CD4-positive, CD25-positive, alpha-beta regulatory T cell (primary cell): ENCODE data around the gene NFYC. TPM values are rescaled to one million over a fixed set of nuclear protein-coding genes. Genes with fewer than 3 reads are reported as not detected.
A peak's percentile ranks its signal among the peaks of the same experiment; 100 is the strongest.

Experiments
- ATAC-seq, 2 donors: fragments of 150-1000 bp; cut with Tn5 transposase; one replicate each; pipeline ENCODE4 v1.10.0; 2021; ENCODE audit warnings: low read depth in 2 of 2, moderate number of reproducible peaks in 2 of 2, moderate library complexity in 1 of 2
- DNase-seq, 3 donors: peaks; one replicate each; pipeline versions ENCODE4 v3.0.0 to v3.0.0-alpha.2; 2012 to 2022; ENCODE audit warnings: mixed read lengths in 1 of 3
- H3K27ac ChIP-seq: one replicate; pipeline ENCODE4 v1.7.0; 2013; ENCODE audit warnings: mild to moderate bottlenecking, low read length; ENCODE audit not compliant: insufficient read depth, poor library complexity, severe bottlenecking
- H3K27me3 ChIP-seq: one replicate; pipeline ENCODE4 v1.7.0; 2013; ENCODE audit warnings: low read length; ENCODE audit not compliant: control insufficient read depth, insufficient read depth
- H3K36me3 ChIP-seq: one replicate; pipeline ENCODE4 v1.7.0; 2013; ENCODE audit warnings: mild to moderate bottlenecking, low read length, moderate library complexity; ENCODE audit not compliant: control insufficient read depth, insufficient read depth
- H3K4me1 ChIP-seq: 2 replicates; pipeline ENCODE4 v1.7.0; 2013; ENCODE audit warnings: mild to moderate bottlenecking, low read length; ENCODE audit not compliant: insufficient read depth, control insufficient read depth, poor library complexity, severe bottlenecking
- H3K4me3 ChIP-seq: one replicate; pipeline ENCODE4 v1.7.0; 2013; ENCODE audit warnings: low read depth, mild to moderate bottlenecking, low read length, moderate library complexity
- H3K9me3 ChIP-seq, 2 experiments: 1 replicate in 1 of 2; 2 replicates in 1 of 2; pipeline ENCODE4 v1.7.0; 2013; ENCODE audit warnings: low read length in 2 of 2, mild to moderate bottlenecking in 1 of 2, moderate library complexity in 1 of 2; ENCODE audit not compliant: control insufficient read depth in 2 of 2
- H3K27ac Mint-ChIP-seq, 3 donors: one replicate each; pipeline ENCODE4 v1.8.0; 2020 to 2022; ENCODE audit warnings: mild to moderate bottlenecking in 3 of 3, mixed read lengths in 3 of 3, moderate library complexity in 2 of 3
- H3K27me3 Mint-ChIP-seq: one replicate; pipeline ENCODE4 v1.8.0; 2022; ENCODE audit warnings: mild to moderate bottlenecking, mixed read lengths
- H3K36me3 Mint-ChIP-seq: one replicate; pipeline ENCODE4 v1.8.0; 2020; ENCODE audit warnings: mixed read lengths
- H3K4me1 Mint-ChIP-seq, 4 donors: one replicate each; pipeline ENCODE4 v1.8.0; 2020 to 2022; ENCODE audit warnings: mixed read lengths in 4 of 4, mild to moderate bottlenecking in 1 of 4
- H3K4me3 Mint-ChIP-seq, 4 donors: one replicate each; pipeline ENCODE4 v1.8.0; 2020 to 2022; ENCODE audit warnings: mild to moderate bottlenecking in 4 of 4, mixed read lengths in 4 of 4, moderate library complexity in 3 of 4
- H3K9me3 Mint-ChIP-seq, 7 donors: one replicate each; pipeline ENCODE4 v1.8.0; 2020 to 2022; ENCODE audit warnings: mixed read lengths in 7 of 7, mild to moderate bottlenecking in 3 of 7, moderate library complexity in 2 of 7
- polyA plus RNA-seq, 4 donors: library from polyadenylated mRNA; unstranded; fragments of 300-500 nt; fragmentation: Illumina TruSeq; gene quantifications; one replicate each; pipeline ENCODE4 v1.2.3, GENCODE V29; 2021
- total RNA-seq: library from RNA; stranded (reverse); gene quantifications from one replicate; pipeline ENCODE4 v1.2.3, GENCODE V29; 2022

Gene NFYC
- total and polyA plus RNA-seq, 5 donors from 2014 or later, result 51.2 to 61.1 (median 57.1) TPM

DNA sequence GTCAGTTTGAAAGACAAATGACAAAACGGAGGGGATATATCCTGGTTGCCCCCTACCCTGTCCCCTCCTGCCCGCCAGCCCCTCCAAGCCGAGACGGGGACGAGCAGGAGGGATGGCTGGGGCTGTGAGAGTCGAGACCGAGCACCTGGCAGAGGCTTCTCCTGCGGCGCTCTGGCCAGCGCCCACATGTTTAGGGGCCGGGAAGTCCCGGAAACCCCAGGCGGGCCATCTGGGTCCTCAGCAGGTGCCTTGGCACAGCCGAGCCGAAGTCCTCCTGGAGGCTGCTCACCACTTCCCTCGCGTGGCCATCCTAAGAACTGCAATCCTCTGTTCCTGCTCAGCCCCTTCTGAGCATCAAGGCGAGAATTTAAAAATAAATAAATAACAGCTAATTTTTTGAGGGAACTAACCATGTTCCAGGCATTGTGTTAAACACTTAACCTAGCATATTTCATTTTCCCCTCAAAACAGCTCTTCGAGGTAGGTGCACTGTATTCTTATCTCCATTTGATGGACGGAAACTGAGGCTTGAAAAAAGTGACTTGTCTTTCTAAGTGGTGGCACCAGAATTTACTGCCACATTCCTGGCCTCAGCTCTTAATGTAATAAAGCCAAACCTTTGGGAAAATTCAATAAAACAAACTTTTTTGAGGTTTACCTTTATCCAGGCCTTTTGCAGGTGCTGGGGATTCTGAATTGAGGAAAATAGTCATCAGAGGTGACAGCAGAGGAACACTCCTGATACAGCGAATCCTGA is 22.6 kb upstream of the NFYC start:
- H3K4me1 ChIP-seq, result peaks cover 19% of the 10 kb centered on the region
- no peaks in the 10 kb centered on the region for H3K36me3 ChIP-seq
- no peaks in the 10 kb centered on the region for H3K9me3 ChIP-seq
- H3K27ac ChIP-seq, result no peak overlapping the region
- Mint-ChIP-seq H3K9me3 (no peaks in the 10 kb centered on the region), H3K4me3 (peak overlapping the region in 3 of 4 donors; percentile 41 to 70 (median 41)), H3K27me3 (peaks cover 11% of the 10 kb centered on the region), H3K4me1 (peaks cover 5 to 29% (median 14%) of the 10 kb centered on the region in 4 donors), H3K27ac (peak overlapping the region in 1 of 3 donors; percentile 12), H3K36me3 (no peaks in the 10 kb centered on the region)
- DNase-seq (peak; percentile 72 to 83 (median 78)), ATAC-seq (peak; percentile 69 to 82)
- no peaks in the 10 kb centered on the region for H3K27me3 ChIP-seq
- no peak overlapping the region for H3K4me3 ChIP-seq

DNA sequence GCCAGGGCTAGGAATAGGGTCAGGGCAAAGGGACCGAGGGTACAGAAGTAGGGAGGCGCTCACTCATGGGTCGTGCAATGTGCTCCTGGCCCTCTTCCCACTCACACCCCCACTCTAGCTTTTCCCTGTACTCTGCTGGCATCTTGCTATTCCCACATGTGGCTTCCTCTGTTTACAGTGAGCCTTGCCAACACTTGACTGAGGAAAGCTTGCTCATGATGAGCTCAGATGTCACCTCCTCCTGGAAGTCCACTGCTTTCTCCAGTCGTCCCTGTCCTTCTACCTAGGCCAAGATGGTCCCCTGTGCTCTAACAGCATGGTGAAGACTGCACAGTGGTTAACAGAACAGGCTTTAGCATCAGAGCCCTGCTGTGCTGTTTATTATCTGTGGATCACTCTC is 18.1 kb upstream of the NFYC start:
- H3K9me3 Mint-ChIP-seq, result no peaks in the 10 kb centered on the region
- no peaks in the 10 kb centered on the region for H3K36me3 Mint-ChIP-seq
- peaks cover 17% of the 10 kb centered on the region for H3K27me3 Mint-ChIP-seq
- no peak overlapping the region for H3K27ac Mint-ChIP-seq
- no peaks in the 10 kb centered on the region for H3K9me3 ChIP-seq
- peaks cover 1% of the 10 kb centered on the region for H3K27me3 ChIP-seq
- H3K27ac ChIP-seq, result no peak overlapping the region
- H3K4me1 Mint-ChIP-seq, result peaks cover 0 to 8% (median 5%) of the 10 kb centered on the region in 4 donors
- H3K4me3 ChIP-seq, result no peak overlapping the region
- H3K36me3 ChIP-seq, result no peaks in the 10 kb centered on the region
- H3K4me3 Mint-ChIP-seq, result no peak overlapping the region
- ATAC-seq (no peak), DNase-seq (no peak)
- H3K4me1 ChIP-seq, result peaks cover 4% of the 10 kb centered on the region

DNA sequence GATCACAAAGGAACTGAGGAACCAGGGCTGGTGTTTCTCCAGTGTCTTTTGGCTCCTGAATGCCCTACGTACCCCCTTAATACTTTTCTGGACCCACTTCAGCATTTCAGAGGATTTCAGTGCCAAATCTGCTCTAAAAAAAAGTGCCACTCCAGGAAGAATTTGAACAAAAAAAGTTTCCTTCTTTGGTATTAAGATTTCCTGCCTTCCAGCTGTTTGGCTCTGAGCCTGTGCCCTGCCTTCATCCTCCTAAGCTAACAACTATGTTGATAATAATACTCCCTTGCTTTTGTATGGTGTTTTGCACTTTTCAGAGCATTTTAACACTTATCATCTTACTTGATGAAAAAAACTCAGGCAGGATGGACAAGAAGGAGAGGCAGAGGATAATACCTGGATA is 15.0 kb upstream of the NFYC start:
- DNase-seq (no peak), ATAC-seq (no peak)
- Histone ChIP-seq H3K4me1 (no peaks in the 10 kb centered on the region), H3K4me3 (no peak overlapping the region), H3K27me3 (peaks cover 1% of the 10 kb centered on the region), H3K27ac (no peak overlapping the region), H3K36me3 (no peaks in the 10 kb centered on the region), H3K9me3 (no peaks in the 10 kb centered on the region)
- Mint-ChIP-seq H3K4me1 (no peaks in the 10 kb centered on the region), H3K4me3 (no peak overlapping the region), H3K27me3 (peaks cover 12% of the 10 kb centered on the region), H3K27ac (no peak overlapping the region), H3K36me3 (no peaks in the 10 kb centered on the region), H3K9me3 (no peaks in the 10 kb centered on the region)

DNA sequence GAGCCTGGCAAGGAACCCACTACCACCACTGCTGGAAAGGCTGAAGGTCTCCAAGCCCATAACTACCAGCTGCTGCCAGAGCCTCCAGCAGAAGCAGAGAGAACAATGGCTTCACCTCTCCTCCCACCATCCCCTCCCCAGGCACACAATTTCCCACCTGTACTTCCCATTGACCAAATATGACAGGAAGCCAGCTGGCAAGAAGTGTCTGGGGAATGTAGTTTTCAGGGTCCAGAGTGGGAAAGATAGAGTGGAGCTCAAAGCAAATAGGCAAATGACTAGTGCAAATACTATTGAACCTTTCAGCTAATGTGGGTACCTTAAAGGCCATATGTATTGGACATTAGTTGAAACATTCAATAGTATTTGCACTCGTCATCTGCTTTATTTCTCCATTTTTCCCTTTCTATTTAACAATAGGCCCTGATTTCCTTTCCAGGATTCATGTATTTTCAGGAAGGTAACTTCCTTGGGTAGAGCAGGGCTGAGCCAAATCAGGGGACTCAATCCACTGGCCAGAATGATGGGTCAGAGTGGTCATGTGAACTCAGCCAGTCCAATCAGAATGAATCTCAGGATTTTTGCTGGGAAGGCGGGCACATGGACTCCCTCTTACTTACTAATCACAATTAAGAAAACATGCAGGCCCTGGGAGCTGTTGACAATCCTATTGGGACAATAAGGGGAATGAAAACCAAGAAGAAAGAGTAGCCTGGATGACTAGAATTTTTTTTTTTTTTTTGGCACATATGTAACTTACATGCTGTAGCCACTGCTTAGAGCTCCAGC is 12.1 kb upstream of the NFYC start:
- ATAC-seq (no peak), DNase-seq (no peak)
- Histone ChIP-seq H3K4me3 (no peak overlapping the region), H3K36me3 (no peaks in the 10 kb centered on the region), H3K27ac (no peak overlapping the region), H3K9me3 (no peaks in the 10 kb centered on the region), H3K27me3 (peaks cover 1% of the 10 kb centered on the region), H3K4me1 (no peaks in the 10 kb centered on the region)
- Mint-ChIP-seq H3K4me3 (no peak overlapping the region), H3K27me3 (peaks cover 5% of the 10 kb centered on the region), H3K4me1 (peaks cover 0 to 2% (median 0%) of the 10 kb centered on the region in 4 donors), H3K9me3 (peaks cover 0 to 2% (median 0%) of the 10 kb centered on the region in 7 donors), H3K36me3 (peaks cover 4% of the 10 kb centered on the region), H3K27ac (no peak overlapping the region)

DNA sequence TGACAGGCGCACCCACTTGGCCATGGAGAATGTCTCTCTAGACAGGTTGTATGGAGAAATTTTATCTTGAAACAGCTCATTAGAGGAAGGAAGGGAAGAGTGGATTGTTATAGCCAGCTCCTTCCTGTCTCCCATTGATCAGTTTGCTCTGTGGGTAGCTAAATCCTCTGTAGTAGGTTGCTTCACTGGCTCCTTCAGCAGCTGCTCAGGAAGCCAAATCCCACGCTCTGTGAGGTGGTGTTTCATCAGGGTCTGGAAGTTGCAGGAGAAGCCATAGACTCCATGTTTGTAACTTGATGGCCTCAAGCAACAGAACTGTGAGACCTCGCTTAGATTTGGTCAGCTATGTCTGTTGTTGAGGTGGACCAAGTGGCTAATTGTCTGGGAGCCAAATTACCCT is 6.8 kb upstream of the NFYC start:
- Histone ChIP-seq H3K9me3 (no peaks in the 10 kb centered on the region), H3K27ac (no peak overlapping the region), H3K36me3 (peaks cover 8% of the 10 kb centered on the region), H3K27me3 (no peaks in the 10 kb centered on the region), H3K4me3 (no peak overlapping the region), H3K4me1 (peaks cover under 1% of the 10 kb centered on the region)
- Mint-ChIP-seq H3K27ac (no peak overlapping the region), H3K27me3 (no peaks in the 10 kb centered on the region), H3K4me3 (no peak overlapping the region), H3K36me3 (peaks cover 15% of the 10 kb centered on the region), H3K4me1 (peaks cover 2 to 11% (median 7%) of the 10 kb centered on the region in 4 donors), H3K9me3 (peaks cover 0 to 7% (median 0%) of the 10 kb centered on the region in 7 donors)
- no peak for DNase-seq
- no peak for ATAC-seq

DNA sequence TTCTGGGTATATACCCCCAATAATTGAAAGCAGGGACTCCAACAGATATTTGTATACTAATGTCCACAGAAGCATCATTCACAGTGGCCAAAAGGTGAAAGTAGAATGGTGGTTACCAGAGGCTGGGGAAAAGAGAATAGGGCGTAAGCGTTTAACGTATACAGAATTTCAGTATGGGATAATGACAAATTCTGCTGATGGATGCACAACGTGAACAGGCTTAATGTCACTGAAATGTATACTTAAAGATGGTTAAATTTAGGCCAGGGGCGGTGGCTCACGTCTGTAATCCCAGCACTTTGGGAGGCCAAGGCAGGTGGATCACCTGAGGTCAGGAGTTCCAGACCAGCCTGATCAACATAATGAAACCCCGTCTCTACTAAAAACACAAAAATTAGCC is 4.4 kb upstream of the NFYC start:
- Histone ChIP-seq H3K9me3 (no peaks in the 10 kb centered on the region), H3K27ac (no peak overlapping the region), H3K36me3 (peaks cover 8% of the 10 kb centered on the region), H3K27me3 (no peaks in the 10 kb centered on the region), H3K4me3 (no peak overlapping the region), H3K4me1 (peaks cover 10% of the 10 kb centered on the region)
- peaks cover 0 to 7% (median 0%) of the 10 kb centered on the region in 7 donors for H3K9me3 Mint-ChIP-seq
- H3K36me3 Mint-ChIP-seq, result peaks cover 15% of the 10 kb centered on the region
- peak overlapping the region in 1 of 4 donors; percentile 13 for H3K4me3 Mint-ChIP-seq
- no peaks in the 10 kb centered on the region for H3K27me3 Mint-ChIP-seq
- DNase-seq, result no peak
- no peak for ATAC-seq
- peaks cover 10 to 28% (median 16%) of the 10 kb centered on the region in 4 donors for H3K4me1 Mint-ChIP-seq
- H3K27ac Mint-ChIP-seq, result no peak overlapping the region

DNA sequence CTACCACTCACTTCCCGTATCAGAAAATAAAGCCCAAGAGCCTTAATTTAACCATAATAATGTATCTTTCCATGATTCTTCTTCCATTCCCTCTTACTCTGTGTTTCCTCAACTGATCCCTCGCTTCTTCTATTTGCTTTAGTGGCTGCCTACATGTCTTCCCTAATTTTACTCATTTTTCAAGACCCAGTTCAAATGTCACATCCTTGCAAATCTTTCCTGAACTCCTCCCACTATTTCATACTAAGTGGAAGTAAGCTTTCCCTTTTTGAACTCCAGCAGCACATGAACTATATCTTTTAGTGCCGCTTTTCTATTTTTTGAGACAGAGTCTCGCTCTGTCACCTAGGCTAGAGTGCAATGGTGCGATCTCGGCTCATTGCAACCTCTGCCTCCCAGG is 3.8 kb upstream of the NFYC start:
- H3K27ac ChIP-seq, result no peak overlapping the region
- H3K4me3 ChIP-seq, result no peak overlapping the region
- peaks cover 15% of the 10 kb centered on the region for H3K36me3 Mint-ChIP-seq
- DNase-seq (no peak), ATAC-seq (no peak)
- H3K4me3 Mint-ChIP-seq, result no peak overlapping the region
- H3K4me1 ChIP-seq, result peaks cover 16% of the 10 kb centered on the region
- no peaks in the 10 kb centered on the region for H3K9me3 ChIP-seq
- peaks cover 15 to 35% (median 21%) of the 10 kb centered on the region in 4 donors for H3K4me1 Mint-ChIP-seq
- H3K36me3 ChIP-seq, result peaks cover 8% of the 10 kb centered on the region
- peaks cover 0 to 7% (median 0%) of the 10 kb centered on the region in 7 donors for H3K9me3 Mint-ChIP-seq
- no peaks in the 10 kb centered on the region for H3K27me3 ChIP-seq
- H3K27me3 Mint-ChIP-seq, result no peaks in the 10 kb centered on the region
- H3K27ac Mint-ChIP-seq, result peak overlapping the region in 1 of 3 donors; percentile 15
